LNCAP (cell line): Measurements from ENCODE around the gene SORCS2.

ENCODE experiments used
- TF ChIP-seq, protein P1 (sequence below): fragments of 450-650 bp; IDR thresholded peaks from 2 replicates; pipeline ENCODE4 v1.5.1; 2017; ENCODE audit warnings: mild to moderate bottlenecking

SORCS2 gene

GRCh38 chr4:7610841-7611240 is 418.5 kb downstream of the SORCS2 start:
- TF ChIP-seq, protein P1, sequence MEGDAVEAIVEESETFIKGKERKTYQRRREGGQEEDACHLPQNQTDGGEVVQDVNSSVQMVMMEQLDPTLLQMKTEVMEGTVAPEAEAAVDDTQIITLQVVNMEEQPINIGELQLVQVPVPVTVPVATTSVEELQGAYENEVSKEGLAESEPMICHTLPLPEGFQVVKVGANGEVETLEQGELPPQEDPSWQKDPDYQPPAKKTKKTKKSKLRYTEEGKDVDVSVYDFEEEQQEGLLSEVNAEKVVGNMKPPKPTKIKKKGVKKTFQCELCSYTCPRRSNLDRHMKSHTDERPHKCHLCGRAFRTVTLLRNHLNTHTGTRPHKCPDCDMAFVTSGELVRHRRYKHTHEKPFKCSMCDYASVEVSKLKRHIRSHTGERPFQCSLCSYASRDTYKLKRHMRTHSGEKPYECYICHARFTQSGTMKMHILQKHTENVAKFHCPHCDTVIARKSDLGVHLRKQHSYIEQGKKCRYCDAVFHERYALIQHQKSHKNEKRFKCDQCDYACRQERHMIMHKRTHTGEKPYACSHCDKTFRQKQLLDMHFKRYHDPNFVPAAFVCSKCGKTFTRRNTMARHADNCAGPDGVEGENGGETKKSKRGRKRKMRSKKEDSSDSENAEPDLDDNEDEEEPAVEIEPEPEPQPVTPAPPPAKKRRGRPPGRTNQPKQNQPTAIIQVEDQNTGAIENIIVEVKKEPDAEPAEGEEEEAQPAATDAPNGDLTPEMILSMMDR, result no peak

- TF ChIP-seq, protein P1, result no peak
Measured at GRCh38 chr4:7612311-7612897, 420.1 kb downstream of the SORCS2 start.

DNA sequence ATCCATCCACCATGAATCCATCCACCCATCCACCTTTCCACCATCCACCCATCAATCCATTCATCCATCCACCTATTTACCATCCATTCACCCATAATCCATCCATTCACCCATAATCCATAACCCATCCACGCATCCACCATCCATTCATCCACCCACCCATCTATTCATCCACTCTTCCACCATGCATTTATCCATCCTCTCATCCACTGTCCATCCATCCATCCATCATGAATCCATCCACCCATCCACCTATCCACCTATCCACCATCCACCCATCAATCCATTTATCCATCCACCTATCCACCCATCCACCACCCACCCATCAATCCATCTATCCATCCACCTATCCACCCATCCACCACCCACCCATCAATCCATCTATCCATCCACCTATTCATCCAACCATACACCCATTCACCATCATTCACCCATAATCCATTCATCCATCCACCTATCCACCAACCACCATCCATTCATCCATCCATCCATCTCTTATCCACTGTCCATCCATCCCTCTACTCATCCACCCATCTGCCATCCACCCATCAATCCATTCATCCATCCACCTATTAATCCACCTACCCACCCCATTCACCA is 422.1 kb downstream of the SORCS2 start:
- TF ChIP-seq, protein P1, result no peak

GRCh38 chr4:7616193-7616592 is 423.9 kb downstream of the SORCS2 start:
- TF ChIP-seq, protein P1, result no peak

DNA sequence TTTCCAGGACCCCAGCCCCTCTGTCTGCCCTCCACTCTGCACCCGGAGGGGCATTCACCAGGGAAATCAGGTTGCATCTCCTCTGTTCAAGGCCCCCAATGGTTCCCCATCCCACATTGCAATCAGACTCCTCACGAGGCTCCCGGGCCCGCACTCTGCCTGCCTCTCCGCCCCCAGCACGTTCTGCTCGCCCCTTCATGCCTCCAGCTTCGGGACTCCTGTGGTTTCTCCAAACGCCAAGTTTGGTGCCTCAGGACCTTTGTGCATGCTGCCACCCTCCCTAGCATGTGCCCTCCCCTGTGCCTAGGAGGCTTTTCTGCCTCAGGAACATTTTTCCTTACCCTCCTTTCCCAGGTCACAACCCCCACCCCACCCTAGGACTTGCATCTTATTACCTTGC is 426.0 kb downstream of the SORCS2 start:
- TF ChIP-seq, protein P1, result no peak

DNA sequence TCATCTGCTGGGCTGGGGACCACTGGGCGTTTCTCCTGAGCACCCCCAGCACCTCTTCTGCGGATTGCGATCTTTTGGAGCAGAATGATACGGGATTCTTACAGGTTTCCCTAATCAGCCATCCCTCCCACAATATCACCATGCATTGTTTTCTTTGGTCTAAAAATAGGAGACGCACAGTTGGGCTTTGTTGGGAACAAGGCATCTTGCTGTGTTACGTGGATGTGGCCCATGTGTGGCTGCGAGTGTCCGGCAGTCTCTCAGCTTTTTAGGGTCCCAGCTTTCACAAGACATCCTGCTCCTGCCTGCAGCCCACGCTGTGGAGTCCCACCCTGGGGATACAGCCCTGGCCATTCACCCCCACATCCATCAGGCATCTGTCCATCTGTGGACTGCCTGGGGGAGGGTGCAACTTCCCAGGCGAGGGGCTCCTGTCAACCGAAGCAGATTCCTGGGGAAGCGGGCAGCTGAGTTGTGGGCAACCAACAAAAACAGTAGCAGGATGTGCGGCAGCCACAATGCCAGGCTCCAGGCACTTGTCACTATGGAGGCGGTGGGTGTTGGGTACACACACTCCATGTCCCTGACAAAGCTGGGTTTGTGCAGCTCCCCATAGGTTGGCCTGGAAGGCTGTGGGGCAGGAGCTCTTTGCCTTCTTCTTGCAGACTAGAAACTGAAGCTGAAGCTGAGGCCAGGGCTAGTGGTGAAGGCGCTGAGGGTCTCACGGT is 427.9 kb downstream of the SORCS2 start:
- TF ChIP-seq, protein P1, result no peak

- TF ChIP-seq, protein P1, result no peak
Measured at GRCh38 chr4:7620814-7621176, 428.5 kb downstream of the SORCS2 start.
